CD4-positive, alpha-beta T cell (primary cell): ENCODE results near the gene TBC1D22A. TPM values are rescaled to one million over a fixed set of nuclear protein-coding genes. Genes with fewer than 3 reads are reported as not detected.

Experiments
- ATAC-seq: fragments of 200-7000 bp; cut with Tn5 transposase; one replicate; pipeline ENCODE4 v1.10.0; 2022; ENCODE audit warnings: mild to moderate bottlenecking; ENCODE audit not compliant: poor library complexity
- CTCF ChIA-PET: fragments of 350-600 bp; sonication (Branson Sonifier 250); formaldehyde crosslinking; loops from one replicate; lab custom pipeline; 2021; ENCODE audit warnings: antibody characterized with exemption, inconsistent platforms; lab: Charles Lee
- POLR2A ChIA-PET: fragments of 350-600 bp; sonication (Branson Sonifier 250); formaldehyde crosslinking; loops from one replicate; lab custom pipeline; 2021; ENCODE audit warnings: antibody characterized with exemption, inconsistent platforms; lab: Charles Lee
- DNase-seq, 14 experiments: peaks; one replicate each; pipeline ENCODE4 v3.0.0-alpha.2; 2013 to 2020; ENCODE audit warnings: mixed read lengths in 2 of 14
- H3K27ac ChIP-seq, 2 donors: one replicate each; pipeline versions ENCODE4 v1.5.1 to v1.7.0; 2013; ENCODE audit warnings: low read length in 2 of 2, low read depth in 1 of 2, mild to moderate bottlenecking in 1 of 2
- H3K27me3 ChIP-seq, 2 experiments: 1 replicate in 1 of 2; 2 replicates in 1 of 2; pipeline versions ENCODE4 v1.6.1 to v1.7.0; 2013; ENCODE audit warnings: low read length in 2 of 2, control low read depth in 1 of 2, mild to moderate bottlenecking in 1 of 2, moderate library complexity in 1 of 2; ENCODE audit not compliant: insufficient read depth in 2 of 2, control insufficient read depth in 1 of 2
- H3K36me3 ChIP-seq: one replicate; pipeline ENCODE4 v1.6.1; 2013; ENCODE audit warnings: low read length, control low read depth; ENCODE audit not compliant: insufficient read depth
- H3K4me1 ChIP-seq: one replicate; pipeline ENCODE4 v1.6.1; 2013; ENCODE audit warnings: low read length, control low read depth; ENCODE audit not compliant: insufficient read depth
- H3K4me3 ChIP-seq: one replicate; pipeline ENCODE4 v1.5.1; 2013; ENCODE audit warnings: mild to moderate bottlenecking, low read length, moderate library complexity
- H3K9me3 ChIP-seq, 2 experiments: 1 replicate in 1 of 2; 2 replicates in 1 of 2; pipeline versions ENCODE4 v1.6.1 to v1.7.0; 2013; ENCODE audit warnings: low read length in 2 of 2, mild to moderate bottlenecking in 2 of 2, control low read depth in 1 of 2, moderate library complexity in 1 of 2; ENCODE audit not compliant: control insufficient read depth in 1 of 2, insufficient read depth in 1 of 2
- H3K27ac Mint-ChIP-seq: one replicate; pipeline ENCODE4 v1.8.0; 2020; ENCODE audit warnings: mixed read lengths
- H3K27me3 Mint-ChIP-seq: one replicate; pipeline ENCODE4 v1.8.0; 2021; ENCODE audit warnings: mixed read lengths
- H3K36me3 Mint-ChIP-seq: one replicate; pipeline ENCODE4 v1.8.0; 2021; ENCODE audit warnings: low read depth, mixed read lengths
- H3K4me1 Mint-ChIP-seq: one replicate; pipeline ENCODE4 v1.8.0; 2021; ENCODE audit warnings: low read depth, mixed read lengths
- H3K4me3 Mint-ChIP-seq: one replicate; pipeline ENCODE4 v1.8.0; 2020; ENCODE audit warnings: mild to moderate bottlenecking, mixed read lengths
- H3K9me3 Mint-ChIP-seq: one replicate; pipeline ENCODE4 v1.8.0; 2020; ENCODE audit warnings: mixed read lengths
- intact Hi-C, 2 experiments: fragments of 100-400 bp; cut with DNase I in 1 of 2; cut with micrococcal nuclease in 1 of 2; formaldehyde crosslinking; loops; one replicate each; pipeline versions ENCODE4 v1.15.1 to v1.9.0; 2023 to 2025; cut with DNase I, micrococcal nuclease
- total RNA-seq, 174 experiments: library from RNA in 2 of 174; stranded (reverse) in 2 of 174; gene quantifications; one replicate each; pipeline ENCODE4 v1.2.3 and lab custom pipeline; 2021 to 2026
- TF ChIP-seq, protein P1 (sequence below): fragments of 200-600 bp; IDR thresholded peaks from one replicate; pipeline ENCODE4 v1.8.0; 2022; ENCODE audit warnings: antibody characterized with exemption, mild to moderate bottlenecking

Gene TBC1D22A
- total RNA-seq, 2 experiments from 2014 or later: 27.1 to 31.7 TPM

DNA sequence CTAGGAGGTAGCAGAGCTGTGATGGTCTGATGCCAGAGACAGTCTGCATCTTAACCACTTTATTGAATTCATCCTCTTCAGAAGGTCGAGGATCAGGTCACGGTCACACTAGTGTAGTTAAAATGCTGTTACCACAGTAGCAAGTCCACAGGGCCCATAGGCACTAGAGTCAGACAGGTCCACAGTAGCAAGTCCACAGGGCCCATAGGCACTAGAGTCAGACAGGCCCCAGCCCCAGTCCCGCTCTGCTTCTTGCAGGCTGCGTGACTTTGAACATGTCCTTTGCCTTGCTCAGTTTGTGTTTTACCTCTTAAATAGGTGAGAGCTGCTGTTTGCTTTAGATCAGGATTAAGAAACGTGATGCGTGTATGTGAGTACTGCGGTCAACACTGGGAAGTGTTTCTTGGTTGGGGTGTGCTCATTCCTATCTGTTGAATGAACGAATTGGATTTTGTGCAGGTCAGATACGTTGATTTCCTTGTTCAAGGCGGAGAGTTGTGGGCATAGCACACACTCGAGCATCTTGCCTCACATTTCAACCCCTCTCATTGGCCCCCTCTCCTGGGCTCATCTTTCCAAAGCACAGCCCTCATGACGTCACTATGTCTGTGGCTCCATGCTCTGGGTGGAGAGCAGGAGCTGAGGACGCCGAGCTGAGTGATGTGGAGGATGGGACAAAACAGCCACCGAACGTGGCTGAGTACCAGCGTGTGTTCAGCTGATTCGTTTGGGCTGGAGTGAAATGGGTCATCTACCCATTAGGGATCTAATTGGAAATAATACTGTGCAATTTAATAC is 191.7 kb downstream of the TBC1D22A start:
- Histone ChIP-seq H3K4me1 (no peaks in the 10 kb centered on the region), H3K9me3 (no peaks in the 10 kb centered on the region), H3K36me3 (peaks cover 29% of the 10 kb centered on the region), H3K27ac (no peak overlapping the region), H3K27me3 (no peaks in the 10 kb centered on the region), H3K4me3 (no peak overlapping the region)
- ChIA-PET CTCF (no interaction called here), POLR2A (interaction anchor here (1.1 kb wide), 1 partner anchor 61 kb away, joined by 3 read pairs; no protein-coding TSS in a partner anchor)
- no peak for ATAC-seq
- peaks cover 28% of the 10 kb centered on the region for H3K36me3 Mint-ChIP-seq
- H3K27ac Mint-ChIP-seq: no peak overlapping the region
- intact Hi-C loops: no loop called here
- no peak for DNase-seq
- TF ChIP-seq, protein P1, sequence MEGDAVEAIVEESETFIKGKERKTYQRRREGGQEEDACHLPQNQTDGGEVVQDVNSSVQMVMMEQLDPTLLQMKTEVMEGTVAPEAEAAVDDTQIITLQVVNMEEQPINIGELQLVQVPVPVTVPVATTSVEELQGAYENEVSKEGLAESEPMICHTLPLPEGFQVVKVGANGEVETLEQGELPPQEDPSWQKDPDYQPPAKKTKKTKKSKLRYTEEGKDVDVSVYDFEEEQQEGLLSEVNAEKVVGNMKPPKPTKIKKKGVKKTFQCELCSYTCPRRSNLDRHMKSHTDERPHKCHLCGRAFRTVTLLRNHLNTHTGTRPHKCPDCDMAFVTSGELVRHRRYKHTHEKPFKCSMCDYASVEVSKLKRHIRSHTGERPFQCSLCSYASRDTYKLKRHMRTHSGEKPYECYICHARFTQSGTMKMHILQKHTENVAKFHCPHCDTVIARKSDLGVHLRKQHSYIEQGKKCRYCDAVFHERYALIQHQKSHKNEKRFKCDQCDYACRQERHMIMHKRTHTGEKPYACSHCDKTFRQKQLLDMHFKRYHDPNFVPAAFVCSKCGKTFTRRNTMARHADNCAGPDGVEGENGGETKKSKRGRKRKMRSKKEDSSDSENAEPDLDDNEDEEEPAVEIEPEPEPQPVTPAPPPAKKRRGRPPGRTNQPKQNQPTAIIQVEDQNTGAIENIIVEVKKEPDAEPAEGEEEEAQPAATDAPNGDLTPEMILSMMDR: no peak
- H3K9me3 Mint-ChIP-seq: no peaks in the 10 kb centered on the region
- no peak overlapping the region for H3K4me3 Mint-ChIP-seq
- no peaks in the 10 kb centered on the region for H3K27me3 Mint-ChIP-seq
- H3K4me1 Mint-ChIP-seq: peaks cover 5% of the 10 kb centered on the region

DNA sequence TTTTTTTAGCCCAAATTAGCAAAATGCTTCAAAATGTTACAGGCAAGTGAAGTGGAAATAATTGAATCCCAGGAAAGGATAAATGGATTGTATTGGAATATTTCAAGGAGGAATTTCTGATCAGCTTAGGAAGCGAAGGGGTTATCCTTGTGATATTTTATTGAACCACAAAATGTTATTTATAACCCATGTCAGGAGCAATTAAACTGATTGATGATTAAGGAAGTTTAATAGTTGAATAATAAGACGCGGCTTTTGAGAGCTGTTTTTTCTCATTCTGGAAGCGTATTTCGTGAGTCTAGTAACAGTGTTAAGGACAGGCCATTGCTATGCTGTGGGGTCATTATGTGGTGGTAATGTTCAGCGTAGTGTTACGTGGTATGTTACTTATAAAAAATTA is 192.3 kb downstream of the TBC1D22A start:
- Histone ChIP-seq H3K36me3 (peaks cover 27% of the 10 kb centered on the region), H3K4me3 (no peak overlapping the region), H3K27ac (no peak overlapping the region), H3K27me3 (no peaks in the 10 kb centered on the region), H3K9me3 (no peaks in the 10 kb centered on the region), H3K4me1 (no peaks in the 10 kb centered on the region)
- Mint-ChIP-seq H3K27ac (no peak overlapping the region), H3K9me3 (no peaks in the 10 kb centered on the region), H3K4me3 (no peak overlapping the region), H3K36me3 (peaks cover 22% of the 10 kb centered on the region), H3K4me1 (no peaks in the 10 kb centered on the region), H3K27me3 (no peaks in the 10 kb centered on the region)
- intact Hi-C loops: no loop called here
- POLR2A ChIA-PET: no interaction called here
- TF ChIP-seq, protein P1: no peak
- CTCF ChIA-PET: no interaction called here
- ATAC-seq (no peak), DNase-seq (no peak)

DNA sequence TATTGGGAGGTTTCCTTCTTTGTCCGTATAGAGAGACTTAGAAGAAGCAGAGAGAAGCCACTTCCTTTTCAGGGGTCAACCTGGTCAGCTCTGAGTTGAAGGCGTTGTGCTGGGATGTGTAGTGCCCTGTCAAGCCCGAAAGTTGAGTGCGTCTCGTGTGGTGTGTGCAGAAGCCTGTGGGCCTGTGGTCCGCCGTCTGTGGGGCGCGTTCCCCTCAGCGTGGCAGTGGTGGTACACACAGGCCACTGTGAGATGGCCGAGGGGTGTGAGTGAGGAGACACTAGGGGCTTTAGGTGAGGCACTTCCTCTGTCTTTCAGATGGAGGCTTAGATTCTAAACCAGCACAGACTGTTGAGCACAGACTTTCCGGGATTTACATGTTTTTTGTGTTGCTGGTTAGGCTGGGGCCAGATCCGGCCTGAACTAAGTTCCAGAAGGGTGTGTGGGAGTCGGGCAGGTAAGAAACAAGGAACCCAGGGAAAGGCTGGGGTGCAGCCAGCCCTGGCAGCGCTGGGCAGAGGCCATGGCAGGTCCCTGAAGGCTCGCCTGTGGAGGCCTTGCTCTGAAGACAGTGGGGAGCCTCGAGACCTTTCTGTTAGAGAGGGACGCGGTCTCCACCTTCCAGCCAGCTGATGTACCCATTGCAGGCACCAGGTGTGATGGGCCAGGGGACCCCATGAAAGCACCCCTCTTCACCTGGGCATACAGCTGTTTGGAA is 194.2 kb downstream of the TBC1D22A start:
- CTCF ChIA-PET: no interaction called here
- peaks cover 18% of the 10 kb centered on the region for H3K36me3 ChIP-seq
- Mint-ChIP-seq H3K27me3 (no peaks in the 10 kb centered on the region), H3K4me1 (no peaks in the 10 kb centered on the region), H3K4me3 (no peak overlapping the region), H3K36me3 (peaks cover 19% of the 10 kb centered on the region), H3K9me3 (no peaks in the 10 kb centered on the region), H3K27ac (no peak overlapping the region)
- DNase-seq (no peak), ATAC-seq (no peak)
- H3K9me3 ChIP-seq: no peaks in the 10 kb centered on the region
- H3K4me1 ChIP-seq: no peaks in the 10 kb centered on the region
- intact Hi-C loops: no loop called here
- no peak overlapping the region for H3K27ac ChIP-seq
- TF ChIP-seq, protein P1: no peak
- H3K27me3 ChIP-seq: no peaks in the 10 kb centered on the region
- POLR2A ChIA-PET: no interaction called here
- H3K4me3 ChIP-seq: no peak overlapping the region
